H1 (cell line): ENCODE results near the gene LMTK3.

ENCODE experiments used
- CEBPB ChIP-seq: IDR thresholded peaks from 2 replicates; pipeline ENCODE4 v1.6.1; 2012; ENCODE audit warnings: low read depth, low read length
- CHD1 ChIP-seq: IDR thresholded peaks from 2 replicates; pipeline ENCODE4 v1.6.1; 2012; ENCODE audit warnings: low read depth, low read length, improper control_type of control experiment
- EP300 ChIP-seq, 2 experiments: IDR thresholded peaks; 1 replicate in 1 of 2; 2 replicates in 1 of 2; pipeline ENCODE4 v1.6.1; 2011 to 2012; ENCODE audit warnings: low read depth in 2 of 2, low read length in 2 of 2, mild to moderate bottlenecking in 2 of 2, borderline replicate concordance in 1 of 2, inconsistent platforms in 1 of 2, moderate library complexity in 1 of 2
- EZH2 ChIP-seq: fragments of 200-600 bp; sonication (generic); IDR thresholded peaks from 2 replicates; pipeline ENCODE4 v1.7.1; 2012; ENCODE audit warnings: low read depth, mild to moderate bottlenecking, moderate library complexity, low read length, inconsistent platforms; ENCODE audit not compliant: severe bottlenecking
- GABPA ChIP-seq: IDR thresholded peaks from 2 replicates; pipeline ENCODE4 v1.6.1; 2011; ENCODE audit warnings: mild to moderate bottlenecking, low read length, moderate library complexity, borderline replicate concordance; ENCODE audit not compliant: insufficient read depth
- POLR2A ChIP-seq, 2 experiments: IDR thresholded peaks; 1 replicate in 1 of 2; 2 replicates in 1 of 2; pipeline ENCODE4 v1.6.1; 2011; ENCODE audit warnings: low read depth in 2 of 2, low read length in 2 of 2, mild to moderate bottlenecking in 2 of 2; ENCODE audit errors: control extremely low read depth in 1 of 2
- RAD21 ChIP-seq, 2 experiments: IDR thresholded peaks in 1 of 2; conservative IDR thresholded peaks in 1 of 2; 2 replicates each; pipeline ENCODE4 v1.6.1; 2011; ENCODE audit warnings: low read depth in 2 of 2, low read length in 2 of 2, improper control_type of control experiment in 1 of 2, inconsistent platforms in 1 of 2, mild to moderate bottlenecking in 1 of 2, moderate library complexity in 1 of 2
- RFX5 ChIP-seq: IDR thresholded peaks from 2 replicates; pipeline ENCODE4 v1.6.1; 2011; ENCODE audit warnings: low read depth, low read length, improper control_type of control experiment, borderline replicate concordance
- RXRA ChIP-seq: IDR thresholded peaks from 2 replicates; pipeline ENCODE4 v1.6.1; 2011; ENCODE audit warnings: low read depth, mild to moderate bottlenecking, low read length, moderate library complexity; ENCODE audit not compliant: insufficient read depth
- SP1 ChIP-seq: IDR thresholded peaks from 2 replicates; pipeline ENCODE4 v1.6.1; 2011; ENCODE audit warnings: low read depth, low read length
- TF ChIP-seq, protein P1 (sequence below), 3 experiments: IDR thresholded peaks; 1 replicate in 2 of 3; 2 replicates in 1 of 3; pipeline versions ENCODE4 v1.5.1 to v1.6.1; 2011; ENCODE audit warnings: low read length in 3 of 3, mild to moderate bottlenecking in 3 of 3, inconsistent platforms in 2 of 3, low read depth in 1 of 3, moderate library complexity in 1 of 3; ENCODE audit not compliant: insufficient read depth in 1 of 3; ENCODE audit errors: control extremely low read depth in 1 of 3
- TF ChIP-seq, protein P2 (sequence below): IDR thresholded peaks from 2 replicates; pipeline ENCODE4 v1.6.1; 2012; ENCODE audit warnings: inconsistent platforms
- TF ChIP-seq, protein P3 (sequence below): IDR thresholded peaks from 2 replicates; pipeline ENCODE4 v1.6.1; 2011; ENCODE audit warnings: low read depth, mild to moderate bottlenecking, low read length; ENCODE audit not compliant: insufficient read depth

DNA sequence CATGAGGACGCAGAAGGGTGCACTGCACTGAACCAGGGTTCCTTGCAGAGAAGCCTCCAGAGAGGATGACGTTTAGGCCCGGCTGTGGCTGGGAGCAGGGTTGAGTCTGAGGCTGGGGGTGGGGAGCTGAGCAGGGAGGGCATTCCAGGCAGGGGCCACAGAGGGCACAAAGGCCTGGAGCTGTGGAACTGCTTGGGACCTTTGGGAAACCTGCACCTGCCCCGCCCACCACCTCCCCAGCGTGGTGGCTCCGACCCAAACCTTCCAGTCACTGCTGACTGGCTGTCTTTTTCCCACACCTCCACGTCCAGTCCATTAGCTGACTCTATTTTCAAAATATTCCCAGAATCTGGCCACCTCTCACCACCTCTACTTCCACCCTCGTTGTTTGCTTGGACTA lies 4.9 kb upstream of the LMTK3 start:
- TF ChIP-seq, protein P1, sequence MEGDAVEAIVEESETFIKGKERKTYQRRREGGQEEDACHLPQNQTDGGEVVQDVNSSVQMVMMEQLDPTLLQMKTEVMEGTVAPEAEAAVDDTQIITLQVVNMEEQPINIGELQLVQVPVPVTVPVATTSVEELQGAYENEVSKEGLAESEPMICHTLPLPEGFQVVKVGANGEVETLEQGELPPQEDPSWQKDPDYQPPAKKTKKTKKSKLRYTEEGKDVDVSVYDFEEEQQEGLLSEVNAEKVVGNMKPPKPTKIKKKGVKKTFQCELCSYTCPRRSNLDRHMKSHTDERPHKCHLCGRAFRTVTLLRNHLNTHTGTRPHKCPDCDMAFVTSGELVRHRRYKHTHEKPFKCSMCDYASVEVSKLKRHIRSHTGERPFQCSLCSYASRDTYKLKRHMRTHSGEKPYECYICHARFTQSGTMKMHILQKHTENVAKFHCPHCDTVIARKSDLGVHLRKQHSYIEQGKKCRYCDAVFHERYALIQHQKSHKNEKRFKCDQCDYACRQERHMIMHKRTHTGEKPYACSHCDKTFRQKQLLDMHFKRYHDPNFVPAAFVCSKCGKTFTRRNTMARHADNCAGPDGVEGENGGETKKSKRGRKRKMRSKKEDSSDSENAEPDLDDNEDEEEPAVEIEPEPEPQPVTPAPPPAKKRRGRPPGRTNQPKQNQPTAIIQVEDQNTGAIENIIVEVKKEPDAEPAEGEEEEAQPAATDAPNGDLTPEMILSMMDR (IDR thresholded peaks at IDR 0.05; ENCODE audit: control extremely low read depth in 1 of 3, insufficient read depth in 1 of 3, low read depth in 1 of 3, low read length in 3 of 3): no peak
- TF ChIP-seq POLR2A (IDR thresholded peaks at IDR 0.05; ENCODE audit: control extremely low read depth in 1 of 2, low read depth in 2 of 2, low read length in 2 of 2): no peak
- no peak for TF ChIP-seq CHD1
- TF ChIP-seq EZH2: no peak
- no peak for TF ChIP-seq GABPA
- no peak for TF ChIP-seq RFX5
- no peak for TF ChIP-seq CEBPB
- TF ChIP-seq, protein P2, sequence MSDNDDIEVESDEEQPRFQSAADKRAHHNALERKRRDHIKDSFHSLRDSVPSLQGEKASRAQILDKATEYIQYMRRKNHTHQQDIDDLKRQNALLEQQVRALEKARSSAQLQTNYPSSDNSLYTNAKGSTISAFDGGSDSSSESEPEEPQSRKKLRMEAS: no peak
- TF ChIP-seq, protein P3, sequence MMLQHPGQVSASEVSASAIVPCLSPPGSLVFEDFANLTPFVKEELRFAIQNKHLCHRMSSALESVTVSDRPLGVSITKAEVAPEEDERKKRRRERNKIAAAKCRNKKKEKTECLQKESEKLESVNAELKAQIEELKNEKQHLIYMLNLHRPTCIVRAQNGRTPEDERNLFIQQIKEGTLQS: no peak
- no peak for TF ChIP-seq EP300 (IDR thresholded peaks at IDR 0.05; ENCODE audit: borderline replicate concordance in 1 of 2, low read depth in 2 of 2, low read length in 2 of 2)
- no peak for TF ChIP-seq SP1
- no peak for TF ChIP-seq RAD21 (IDR thresholded peaks at IDR 0.05 in 1 of 2, conservative IDR thresholded peaks at IDR 0.05 in 1 of 2; ENCODE audit: low read depth in 2 of 2, low read length in 2 of 2)
- TF ChIP-seq RXRA: no peak
